IPS DF 6.9 (cell line): Measurements from ENCODE around the gene PKDCC.
"Not testable (repeated sequence)": the region's sequence is repeated elsewhere in the genome, so short reads cannot be mapped to it uniquely, and the experiment has no call there.

ENCODE experiments used
- DNase-seq: peaks from one replicate; pipeline ENCODE4 v3.0.0-alpha.2; 2013; ENCODE audit warnings: low read depth, low spot score
- H3K27ac ChIP-seq: one replicate; pipeline ENCODE4 v1.5.1; 2013; ENCODE audit warnings: low read length, control low read depth
- H3K27me3 ChIP-seq: 2 replicates; pipeline ENCODE4 v1.6.1; 2013; ENCODE audit warnings: mild to moderate bottlenecking, low read length; ENCODE audit not compliant: control insufficient read depth, insufficient read depth
- H3K36me3 ChIP-seq: 2 replicates; pipeline ENCODE4 v1.6.1; 2013; ENCODE audit warnings: low read length; ENCODE audit not compliant: control insufficient read depth, insufficient read depth
- H3K4me1 ChIP-seq: 2 replicates; pipeline ENCODE4 v1.6.1; 2013; ENCODE audit warnings: low read length; ENCODE audit not compliant: control insufficient read depth, insufficient read depth
- H3K4me3 ChIP-seq: 2 replicates; pipeline ENCODE4 v1.5.1; 2013; ENCODE audit warnings: mild to moderate bottlenecking, low read length
- H3K9me3 ChIP-seq: 2 replicates; pipeline ENCODE4 v1.6.1; 2013; ENCODE audit warnings: low read length, inconsistent platforms; ENCODE audit not compliant: control insufficient read depth, insufficient read depth
- whole genome bisulfite sequencing: extraction: QIAGEN DNeasy Blood & Tissue Kit; methylation state at CpG from one replicate; pipeline ENCODE4 v1.1.7; 2013; ENCODE audit warnings: mixed read lengths, missing lambda C conversion rate; ENCODE audit not compliant: insufficient read length, insufficient coverage; 5-methylcytosine and 5-hydroxymethylcytosine counted together

PKDCC gene

GRCh38 chr2:42057902-42058450, 10.2 kb downstream of the PKDCC start:
- no peak for DNase-seq
- no peaks in the 10 kb centered on the region for H3K27me3 ChIP-seq
- no peaks in the 10 kb centered on the region for H3K9me3 ChIP-seq

GRCh38 chr2:42059261-42059898, 11.6 kb downstream of the PKDCC start:
- no peak overlapping the region for H3K4me3 ChIP-seq
- H3K4me1 ChIP-seq = 0 out of 2 replicates have a peak, but pooled peaks cover 4% of the 10 kb centered on the region
- DNase-seq = no peak
- no peaks in the 10 kb centered on the region for H3K27me3 ChIP-seq
- no peak overlapping the region for H3K27ac ChIP-seq
- no CpG with 5 or more reads among the region's 13 CpGs for WGBS
- peaks cover 11% of the 10 kb centered on the region for H3K36me3 ChIP-seq
- H3K9me3 ChIP-seq = no peaks in the 10 kb centered on the region

More at GRCh38 chr2:42057902-42058450, 10.2 kb downstream of the PKDCC start:
- H3K4me3 ChIP-seq = no peak overlapping the region
- H3K4me1 ChIP-seq = peaks cover 6% of the 10 kb centered on the region; the same call in 1 of the 2 replicates
- peaks cover 11% of the 10 kb centered on the region for H3K36me3 ChIP-seq
- no peak overlapping the region for H3K27ac ChIP-seq
- no CpG with 5 or more reads among the region's 10 CpGs for WGBS

- H3K27ac ChIP-seq = no peak overlapping the region
- WGBS = no CpG with 5 or more reads among the region's 8 CpGs
- H3K36me3 ChIP-seq = peaks cover 11% of the 10 kb centered on the region
- 0 out of 2 replicates have a peak, but pooled peaks cover 4% of the 10 kb centered on the region for H3K4me1 ChIP-seq
- no peaks in the 10 kb centered on the region for H3K27me3 ChIP-seq
- no peak for DNase-seq
- H3K9me3 ChIP-seq = no peaks in the 10 kb centered on the region
- H3K4me3 ChIP-seq = no peak overlapping the region
These were observed 12.2 kb downstream of the PKDCC start for GRCh38 chr2:42060028-42060427.

GRCh38 chr2:42060718-42061619, 13.1 kb downstream of the PKDCC start:
- Histone ChIP-seq H3K4me1 (0 out of 2 replicates have a peak, but pooled peaks cover 3% of the 10 kb centered on the region), H3K27me3 (no peaks in the 10 kb centered on the region), H3K4me3 (no peak overlapping the region), H3K36me3 (peaks cover 11% of the 10 kb centered on the region), H3K27ac (no peak overlapping the region), H3K9me3 (no peaks in the 10 kb centered on the region)
- DNase-seq = no peak
- no CpG with 5 or more reads among the region's 14 CpGs for WGBS

- Histone ChIP-seq H3K4me1 (0 out of 2 replicates have a peak, but pooled peaks cover 3% of the 10 kb centered on the region), H3K27me3 (no peaks in the 10 kb centered on the region), H3K36me3 (peaks cover 11% of the 10 kb centered on the region), H3K27ac (no peak overlapping the region), H3K9me3 (no peaks in the 10 kb centered on the region), H3K4me3 (no peak overlapping the region)
- no CpG with 5 or more reads among the region's 1 CpG for WGBS
- DNase-seq = no peak
These were observed 14.0 kb downstream of the PKDCC start for GRCh38 chr2:42061839-42062238.

- H3K36me3 ChIP-seq = peaks cover 4% of the 10 kb centered on the region; the same call in 1 of the 2 replicates
- no peak overlapping the region for H3K27ac ChIP-seq
- no peaks in the 10 kb centered on the region for H3K27me3 ChIP-seq
- WGBS = no CpG with 5 or more reads among the region's 5 CpGs
- DNase-seq = no peak
- no peaks in the 10 kb centered on the region for H3K9me3 ChIP-seq
- H3K4me3 ChIP-seq = no peak overlapping the region
- H3K4me1 ChIP-seq = 0 out of 2 replicates have a peak, but pooled peaks cover 3% of the 10 kb centered on the region
These were observed 15.8 kb downstream of the PKDCC start for GRCh38 chr2:42063431-42064171.

GRCh38 chr2:42064417-42064942, 16.7 kb downstream of the PKDCC start:
- H3K36me3 ChIP-seq = peaks cover under 1% of the 10 kb centered on the region; the same call in 1 of the 2 replicates
- no peak overlapping the region for H3K4me3 ChIP-seq
- H3K9me3 ChIP-seq = no peaks in the 10 kb centered on the region
- WGBS = no CpG with 5 or more reads among the region's 8 CpGs
- no peak for DNase-seq
- H3K27ac ChIP-seq = no peak overlapping the region
- no peaks in the 10 kb centered on the region for H3K4me1 ChIP-seq
- no peaks in the 10 kb centered on the region for H3K27me3 ChIP-seq

GRCh38 chr2:42065753-42066152, 17.9 kb downstream of the PKDCC start:
- not testable (repeated sequence) for H3K27me3 ChIP-seq, H3K9me3 ChIP-seq, H3K27ac ChIP-seq, H3K4me3 ChIP-seq, H3K4me1 ChIP-seq, H3K36me3 ChIP-seq, DNase-seq
- no CpG with 5 or more reads among the region's 5 CpGs for WGBS

GRCh38 chr2:42067001-42067400, 19.2 kb downstream of the PKDCC start:
- not testable (repeated sequence) for DNase-seq, H3K36me3 ChIP-seq, H3K4me3 ChIP-seq, H3K27ac ChIP-seq, H3K9me3 ChIP-seq, H3K27me3 ChIP-seq, H3K4me1 ChIP-seq
- WGBS = no CpG with 5 or more reads among the region's 9 CpGs

GRCh38 chr2:42067521-42067920, 19.7 kb downstream of the PKDCC start:
- no CpG with 5 or more reads among the region's 8 CpGs for WGBS
- H3K27me3 ChIP-seq = no peaks in the 10 kb centered on the region
- H3K4me1 ChIP-seq = no peaks in the 10 kb centered on the region
- no peak for DNase-seq
- no peak overlapping the region for H3K4me3 ChIP-seq
- H3K9me3 ChIP-seq = no peaks in the 10 kb centered on the region
- H3K27ac ChIP-seq = no peak overlapping the region
- no peaks in the 10 kb centered on the region for H3K36me3 ChIP-seq
